Measurements from ENCODE around the gene KLHL17. TPM values are rescaled to one million over a fixed set of nuclear protein-coding genes. Genes with fewer than 3 reads are reported as not detected.

The KLHL17 gene
- total RNA-seq, 1 experiment from 2014 or later: 32.1 TPM

- POLR2A ChIA-PET (ENCODE audit: unreplicated experiment): no interaction called here
- CTCF ChIA-PET: no interaction called here
- TF ChIP-seq CTCF (conservative IDR thresholded peaks at IDR 0.05; ENCODE audit: low read depth, low read length) (no peak), EZH2phosphoT487 (IDR thresholded peaks at IDR 0.05; ENCODE audit: borderline replicate concordance, low read length) (no peak), EZH2 (IDR thresholded peaks at IDR 0.05; ENCODE audit: low read length, unreplicated experiment) (no peak)
- Histone ChIP-seq H3K79me2 (ENCODE audit: low read length) (peaks cover 29% of the 10 kb centered on the region), H3K9me3 (ENCODE audit: low read length) (no peaks in the 10 kb centered on the region), H3K4me3 (ENCODE audit: low read length) (peak overlapping the region; percentile 70), H4K20me1 (ENCODE audit: low read length) (peaks cover 5% of the 10 kb centered on the region; the same call in 1 of the 2 replicates), H3K4me1 (ENCODE audit: insufficient read depth, low read length) (peaks cover 22% of the 10 kb centered on the region), H2AFZ (ENCODE audit: low read length) (no peak overlapping the region), H3F3A (ENCODE audit: low read length, unreplicated experiment) (no peaks in the 10 kb centered on the region), H3K9me2 (replicated peaks; ENCODE audit: low read length) (no peaks in the 10 kb centered on the region), H3K36me3 (ENCODE audit: low read depth, low read length) (peaks cover 5% of the 10 kb centered on the region), H3K9ac (ENCODE audit: low read length) (peak overlapping the region; percentile 48; the same call in 1 of the 2 replicates), H3K27me3 (ENCODE audit: low read length) (no peaks in the 10 kb centered on the region), H3K27ac (ENCODE audit: low read length) (no peak overlapping the region), H3K4me2 (ENCODE audit: low read length) (peak overlapping the region; percentile 83)
- BruUV-seq (replicated peaks): no TSS peak
- no peak for DNase-seq
- intact Hi-C loops (cut with micrococcal nuclease): no loop called here
- no peak for ATAC-seq
Observed at GRCh38 chr1:961132-961669, 817 bp downstream of the KLHL17 start.

GRCh38 chr1:962381-963300 is 2.3 kb downstream of the KLHL17 start:
- H3K9me2 ChIP-seq (replicated peaks; ENCODE audit: low read length): no peaks in the 10 kb centered on the region
- H3K4me2 ChIP-seq (ENCODE audit: low read length): no peak overlapping the region
- H3K4me1 ChIP-seq (ENCODE audit: insufficient read depth, low read length): peaks cover 24% of the 10 kb centered on the region
- no peaks in the 10 kb centered on the region for H3K27me3 ChIP-seq (ENCODE audit: low read length)
- H2AFZ ChIP-seq (ENCODE audit: low read length): no peak overlapping the region
- H3K9me3 ChIP-seq (ENCODE audit: low read length): no peaks in the 10 kb centered on the region
- H4K20me1 ChIP-seq (ENCODE audit: low read length): no peaks in the 10 kb centered on the region
- H3K79me2 ChIP-seq (ENCODE audit: low read length): peaks cover 22% of the 10 kb centered on the region
- ATAC-seq (no peak), DNase-seq (no peak)
- H3K9ac ChIP-seq (ENCODE audit: low read length): no peak overlapping the region
- CTCF ChIA-PET: no interaction called here
- H3K36me3 ChIP-seq (ENCODE audit: low read depth, low read length): no peaks in the 10 kb centered on the region
- intact Hi-C loops (cut with micrococcal nuclease): no loop called here
- no peak overlapping the region for H3K27ac ChIP-seq (ENCODE audit: low read length)
- no peaks in the 10 kb centered on the region for H3F3A ChIP-seq (ENCODE audit: low read length, unreplicated experiment)
- no peak overlapping the region for H3K4me3 ChIP-seq (ENCODE audit: low read length)
- POLR2A ChIA-PET (ENCODE audit: unreplicated experiment): no interaction called here
- BruUV-seq (replicated peaks): no TSS peak
- TF ChIP-seq EZH2phosphoT487 (IDR thresholded peaks at IDR 0.05; ENCODE audit: borderline replicate concordance, low read length) (no peak), CTCF (conservative IDR thresholded peaks at IDR 0.05; ENCODE audit: low read depth, low read length) (no peak), EZH2 (IDR thresholded peaks at IDR 0.05; ENCODE audit: low read length, unreplicated experiment) (no peak)

- Histone ChIP-seq H3K4me1 (ENCODE audit: insufficient read depth, low read length) (peaks cover 27% of the 10 kb centered on the region), H3K9me3 (ENCODE audit: low read length) (no peaks in the 10 kb centered on the region), H4K20me1 (ENCODE audit: low read length) (no peaks in the 10 kb centered on the region), H3K9me2 (replicated peaks; ENCODE audit: low read length) (no peaks in the 10 kb centered on the region), H3K4me3 (ENCODE audit: low read length) (no peak overlapping the region), H2AFZ (ENCODE audit: low read length) (no peak overlapping the region), H3K79me2 (ENCODE audit: low read length) (peaks cover 22% of the 10 kb centered on the region), H3K9ac (ENCODE audit: low read length) (no peak overlapping the region), H3K36me3 (ENCODE audit: low read depth, low read length) (no peaks in the 10 kb centered on the region), H3F3A (ENCODE audit: low read length, unreplicated experiment) (no peaks in the 10 kb centered on the region), H3K27ac (ENCODE audit: low read length) (no peak overlapping the region), H3K4me2 (ENCODE audit: low read length) (no peak overlapping the region), H3K27me3 (ENCODE audit: low read length) (no peaks in the 10 kb centered on the region)
- no TSS peak for BruUV-seq (replicated peaks)
- ATAC-seq (no peak), DNase-seq (no peak)
- POLR2A ChIA-PET (ENCODE audit: unreplicated experiment): no interaction called here
- TF ChIP-seq EZH2phosphoT487 (IDR thresholded peaks at IDR 0.05; ENCODE audit: borderline replicate concordance, low read length): no peak
- TF ChIP-seq CTCF (conservative IDR thresholded peaks at IDR 0.05; ENCODE audit: low read depth, low read length): no peak
- intact Hi-C loops (cut with micrococcal nuclease): no loop called here
- CTCF ChIA-PET: no interaction called here
Observed at GRCh38 chr1:963301-963651, 2.9 kb downstream of the KLHL17 start.

Data from PC-3 (cell line).